ENCODE data around the gene AKAP13.

DNA sequence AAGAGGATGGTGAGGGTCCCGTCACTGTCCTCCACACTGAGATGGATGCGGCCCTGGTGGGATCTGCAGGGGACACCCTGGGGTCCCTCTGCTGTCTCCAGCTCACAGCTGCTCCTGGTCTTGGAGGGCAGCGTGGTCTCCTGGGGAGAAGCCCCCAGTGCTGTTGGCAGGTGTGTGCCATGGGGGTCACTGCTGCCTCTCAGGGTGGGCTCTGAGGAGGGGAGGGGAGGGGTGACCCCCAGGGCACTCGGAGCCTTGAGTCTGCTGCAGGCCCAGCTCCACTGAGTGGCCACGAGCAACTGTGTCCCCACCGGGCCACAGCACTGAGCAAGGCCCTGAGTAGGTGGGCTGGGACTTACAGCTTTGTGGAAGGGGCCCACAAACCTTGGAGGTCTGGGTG, 379.6 kb downstream of the AKAP13 start:
- TF ChIP-seq TCF12 (IDR thresholded peaks at IDR 0.05; ENCODE audit: low read depth, low read length) (no peak), EGR1 (IDR thresholded peaks at IDR 0.05; ENCODE audit: borderline replicate concordance, low read depth, low read length) (no peak), PHF8 (conservative IDR thresholded peaks at IDR 0.05; ENCODE audit: low read depth, low read length) (no peak), CHD2 (IDR thresholded peaks at IDR 0.05; ENCODE audit: low read length) (no peak), YY1 (IDR thresholded peaks at IDR 0.05; ENCODE audit: low read depth, low read length) (no peak), POLR2A (IDR thresholded peaks at IDR 0.05; ENCODE audit: control extremely low read depth in 1 of 2, low read depth in 2 of 2, low read length in 2 of 2) (no peak), HDAC6 (IDR thresholded peaks at IDR 0.05; ENCODE audit: low read depth, low read length) (no peak)
- TF ChIP-seq, protein P1, sequence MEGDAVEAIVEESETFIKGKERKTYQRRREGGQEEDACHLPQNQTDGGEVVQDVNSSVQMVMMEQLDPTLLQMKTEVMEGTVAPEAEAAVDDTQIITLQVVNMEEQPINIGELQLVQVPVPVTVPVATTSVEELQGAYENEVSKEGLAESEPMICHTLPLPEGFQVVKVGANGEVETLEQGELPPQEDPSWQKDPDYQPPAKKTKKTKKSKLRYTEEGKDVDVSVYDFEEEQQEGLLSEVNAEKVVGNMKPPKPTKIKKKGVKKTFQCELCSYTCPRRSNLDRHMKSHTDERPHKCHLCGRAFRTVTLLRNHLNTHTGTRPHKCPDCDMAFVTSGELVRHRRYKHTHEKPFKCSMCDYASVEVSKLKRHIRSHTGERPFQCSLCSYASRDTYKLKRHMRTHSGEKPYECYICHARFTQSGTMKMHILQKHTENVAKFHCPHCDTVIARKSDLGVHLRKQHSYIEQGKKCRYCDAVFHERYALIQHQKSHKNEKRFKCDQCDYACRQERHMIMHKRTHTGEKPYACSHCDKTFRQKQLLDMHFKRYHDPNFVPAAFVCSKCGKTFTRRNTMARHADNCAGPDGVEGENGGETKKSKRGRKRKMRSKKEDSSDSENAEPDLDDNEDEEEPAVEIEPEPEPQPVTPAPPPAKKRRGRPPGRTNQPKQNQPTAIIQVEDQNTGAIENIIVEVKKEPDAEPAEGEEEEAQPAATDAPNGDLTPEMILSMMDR (IDR thresholded peaks at IDR 0.05; ENCODE audit: control extremely low read depth in 1 of 3, insufficient read depth in 1 of 3, low read depth in 1 of 3, low read length in 3 of 3) = no peak
- TF ChIP-seq, protein P2, sequence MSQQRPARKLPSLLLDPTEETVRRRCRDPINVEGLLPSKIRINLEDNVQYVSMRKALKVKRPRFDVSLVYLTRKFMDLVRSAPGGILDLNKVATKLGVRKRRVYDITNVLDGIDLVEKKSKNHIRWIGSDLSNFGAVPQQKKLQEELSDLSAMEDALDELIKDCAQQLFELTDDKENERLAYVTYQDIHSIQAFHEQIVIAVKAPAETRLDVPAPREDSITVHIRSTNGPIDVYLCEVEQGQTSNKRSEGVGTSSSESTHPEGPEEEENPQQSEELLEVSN (IDR thresholded peaks at IDR 0.05) = no peak

All from H1 (cell line).